Neural cell (in vitro differentiated cells): ENCODE measurements around the gene TSC22D3. TPM values are rescaled to one million over a fixed set of nuclear protein-coding genes. Genes with fewer than 3 reads are reported as not detected.

Experiments
- H2AFZ ChIP-seq: fragments of 200-600, 300-800 bp; sonication (generic), shearing (Covaris generic); 2 replicates; pipeline ENCODE4 v1.6.0; 2014; ENCODE audit warnings: low read depth, mild to moderate bottlenecking, antibody characterized with exemption, low read length, moderate library complexity
- H3F3A ChIP-seq: fragments of 200-600 bp; shearing (Covaris generic); 2 replicates; pipeline ENCODE4 v1.6.1; 2016; ENCODE audit warnings: mild to moderate bottlenecking, moderate library complexity, mixed read lengths, antibody characterized with exemption, low read length; ENCODE audit not compliant: insufficient read depth, poor library complexity, severe bottlenecking
- H3K27ac ChIP-seq: fragments of 200-600, 300-800 bp; sonication (generic), shearing (Covaris generic); 2 replicates; pipeline ENCODE4 v1.5.1; 2014; ENCODE audit warnings: mild to moderate bottlenecking, low read length, moderate library complexity
- H3K27me3 ChIP-seq: fragments of 300-800, 200-600 bp; sonication (generic), shearing (Covaris generic); 2 replicates; pipeline ENCODE4 v1.6.0; 2014; ENCODE audit warnings: mild to moderate bottlenecking, low read depth, low read length, moderate library complexity; ENCODE audit not compliant: insufficient read depth
- H3K36me3 ChIP-seq: fragments of 300-800, 200-600 bp; sonication (generic), shearing (Covaris generic); 2 replicates; pipeline ENCODE4 v1.5.1; 2014; ENCODE audit warnings: mild to moderate bottlenecking, antibody characterized with exemption, low read length, moderate library complexity; ENCODE audit not compliant: insufficient read depth
- H3K4me2 ChIP-seq: fragments of 300-800, 200-600 bp; sonication (generic), shearing (Covaris generic); 2 replicates; pipeline ENCODE4 v1.6.0; 2014; ENCODE audit warnings: mild to moderate bottlenecking, low read length
- H3K4me3 ChIP-seq: fragments of 300-800, 200-600 bp; sonication (generic), shearing (Covaris generic); 2 replicates; pipeline ENCODE4 v1.5.1; 2014; ENCODE audit warnings: mild to moderate bottlenecking, low read length, moderate library complexity
- H3K79me2 ChIP-seq: fragments of 200-600 bp; shearing (Covaris generic); replicated peaks from 2 replicates; pipeline ENCODE4 v1.6.0; 2014; ENCODE audit warnings: mild to moderate bottlenecking, low read length, moderate library complexity; ENCODE audit not compliant: insufficient read depth
- H3K9ac ChIP-seq: fragments of 300-800, 200-600 bp; sonication (generic), shearing (Covaris generic); 2 replicates; pipeline ENCODE4 v1.6.1; 2016; ENCODE audit warnings: mild to moderate bottlenecking, low read length, mixed read lengths
- H3K9me2 ChIP-seq: fragments of 200-600 bp; shearing (Covaris generic); 2 replicates; pipeline ENCODE4 v1.6.1; 2016; ENCODE audit warnings: mild to moderate bottlenecking, low read length, mixed read lengths; ENCODE audit not compliant: insufficient read depth
- H3K9me3 ChIP-seq: fragments of 200-600, 300-800 bp; sonication (generic), shearing (Covaris generic); 2 replicates; pipeline ENCODE4 v1.6.1; 2016; ENCODE audit warnings: mild to moderate bottlenecking, mixed run types, low read length, moderate library complexity, mixed read lengths
- H4K20me1 ChIP-seq: fragments of 200-600 bp; shearing (Covaris generic); 2 replicates; pipeline ENCODE4 v1.6.1; 2016; ENCODE audit warnings: mild to moderate bottlenecking, mixed run types; ENCODE audit not compliant: insufficient read depth
- EP300 ChIP-seq: fragments of 450-650 bp; conservative IDR thresholded peaks from 2 replicates; pipeline ENCODE4 v1.6.1; 2014; ENCODE audit warnings: antibody characterized with exemption, mild to moderate bottlenecking, moderate library complexity; ENCODE audit not compliant: poor library complexity, severe bottlenecking
- EZH2 ChIP-seq: fragments of 200-600, 300-800 bp; shearing (Covaris generic), sonication (generic); IDR thresholded peaks from 2 replicates; pipeline ENCODE4 v1.6.1; 2014; ENCODE audit warnings: antibody characterized with exemption, low read length, borderline replicate concordance, mild to moderate bottlenecking; ENCODE audit not compliant: insufficient read depth, poor library complexity, severe bottlenecking
- MXI1 ChIP-seq: fragments of 450-650 bp; conservative IDR thresholded peaks from 2 replicates; pipeline ENCODE4 v1.6.1; 2014; ENCODE audit warnings: antibody characterized with exemption, mild to moderate bottlenecking; ENCODE audit not compliant: poor library complexity, severe bottlenecking
- POLR2AphosphoS5 ChIP-seq: IDR thresholded peaks from 2 replicates; pipeline ENCODE4 v1.6.1; 2012
- RAD21 ChIP-seq: fragments of 450-650 bp; conservative IDR thresholded peaks from 2 replicates; pipeline ENCODE4 v1.6.1; 2014; ENCODE audit warnings: antibody characterized with exemption, mild to moderate bottlenecking, moderate library complexity
- REST ChIP-seq: IDR thresholded peaks from 2 replicates; pipeline ENCODE4 v1.6.1; 2012; ENCODE audit warnings: borderline replicate concordance
- SMC3 ChIP-seq: fragments of 450-650 bp; conservative IDR thresholded peaks from 2 replicates; pipeline ENCODE4 v1.6.1; 2014; ENCODE audit warnings: antibody characterized with exemption, mild to moderate bottlenecking, moderate library complexity; ENCODE audit not compliant: poor library complexity
- TAF1 ChIP-seq: IDR thresholded peaks from 2 replicates; pipeline ENCODE4 v1.6.1; 2012; ENCODE audit warnings: low read depth
- polyA plus RNA-seq: library from polyadenylated mRNA; depleted of rRNA; stranded (reverse); fragments of >200 nt; gene quantifications from 2 replicates; pipeline ENCODE4 v1.2.3, GENCODE V29; 2014
- TF ChIP-seq, protein P1 (sequence below): fragments of 450-650 bp; IDR thresholded peaks from 2 replicates; pipeline ENCODE4 v1.5.1; 2014; ENCODE audit warnings: antibody characterized with exemption, mild to moderate bottlenecking, moderate library complexity; ENCODE audit not compliant: poor library complexity, severe bottlenecking

Gene TSC22D3
- polyA plus RNA-seq, 1 donor from 2014 or later = 96.8 TPM

- no peaks in the 10 kb centered on the region for H3K79me2 ChIP-seq
- H2AFZ ChIP-seq = no peak overlapping the region
- H3K9ac ChIP-seq = no peak overlapping the region
- no peaks in the 10 kb centered on the region for H3K9me2 ChIP-seq
- no peaks in the 10 kb centered on the region for H4K20me1 ChIP-seq
- no peak overlapping the region for H3K4me3 ChIP-seq
- no peaks in the 10 kb centered on the region for H3K9me3 ChIP-seq
- no peak overlapping the region for H3K27ac ChIP-seq
- no peaks in the 10 kb centered on the region for H3K27me3 ChIP-seq
- no peaks in the 10 kb centered on the region for H3F3A ChIP-seq
- H3K36me3 ChIP-seq = no peaks in the 10 kb centered on the region
- no peak overlapping the region for H3K4me2 ChIP-seq
- TF ChIP-seq REST (no peak), POLR2AphosphoS5 (no peak), RAD21 (no peak), MXI1 (no peak), TAF1 (no peak), EP300 (no peak), SMC3 (no peak), EZH2 (no peak)
- TF ChIP-seq, protein P1, sequence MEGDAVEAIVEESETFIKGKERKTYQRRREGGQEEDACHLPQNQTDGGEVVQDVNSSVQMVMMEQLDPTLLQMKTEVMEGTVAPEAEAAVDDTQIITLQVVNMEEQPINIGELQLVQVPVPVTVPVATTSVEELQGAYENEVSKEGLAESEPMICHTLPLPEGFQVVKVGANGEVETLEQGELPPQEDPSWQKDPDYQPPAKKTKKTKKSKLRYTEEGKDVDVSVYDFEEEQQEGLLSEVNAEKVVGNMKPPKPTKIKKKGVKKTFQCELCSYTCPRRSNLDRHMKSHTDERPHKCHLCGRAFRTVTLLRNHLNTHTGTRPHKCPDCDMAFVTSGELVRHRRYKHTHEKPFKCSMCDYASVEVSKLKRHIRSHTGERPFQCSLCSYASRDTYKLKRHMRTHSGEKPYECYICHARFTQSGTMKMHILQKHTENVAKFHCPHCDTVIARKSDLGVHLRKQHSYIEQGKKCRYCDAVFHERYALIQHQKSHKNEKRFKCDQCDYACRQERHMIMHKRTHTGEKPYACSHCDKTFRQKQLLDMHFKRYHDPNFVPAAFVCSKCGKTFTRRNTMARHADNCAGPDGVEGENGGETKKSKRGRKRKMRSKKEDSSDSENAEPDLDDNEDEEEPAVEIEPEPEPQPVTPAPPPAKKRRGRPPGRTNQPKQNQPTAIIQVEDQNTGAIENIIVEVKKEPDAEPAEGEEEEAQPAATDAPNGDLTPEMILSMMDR = no peak
These were observed 37.3 kb downstream of the TSC22D3 start for GRCh38 chrX:107738272-107738671.

- Histone ChIP-seq H3K4me2 (no peak overlapping the region), H3K9me3 (no peaks in the 10 kb centered on the region), H3K4me3 (no peak overlapping the region), H3K36me3 (no peaks in the 10 kb centered on the region), H2AFZ (no peak overlapping the region), H3K27me3 (no peaks in the 10 kb centered on the region), H4K20me1 (no peaks in the 10 kb centered on the region), H3K27ac (no peak overlapping the region), H3F3A (no peaks in the 10 kb centered on the region), H3K79me2 (no peaks in the 10 kb centered on the region), H3K9me2 (no peaks in the 10 kb centered on the region), H3K9ac (no peak overlapping the region)
- no peak for TF ChIP-seq RAD21
- no peak for TF ChIP-seq REST
- TF ChIP-seq EZH2 = no peak
- TF ChIP-seq MXI1 = no peak
- no peak for TF ChIP-seq TAF1
- TF ChIP-seq, protein P1 = no peak
- TF ChIP-seq EP300 = no peak
- TF ChIP-seq SMC3 = no peak
- TF ChIP-seq POLR2AphosphoS5 = no peak
These were observed 38.6 kb downstream of the TSC22D3 start for GRCh38 chrX:107736781-107737531.
